Peyer's patch (tissue), 4 donors: Measurements from ENCODE around the gene CSRNP2.

Experiments used
- CTCF ChIP-seq, 6 experiments: fragments of 450-650 bp in 4 of 6; fragments of 200-600 bp in 2 of 6; sonication (generic) in 1 of 6; IDR thresholded peaks; one replicate each; pipeline ENCODE4 v1.5.1; 2017 to 2019; ENCODE audit warnings: antibody characterized with exemption in 6 of 6, mild to moderate bottlenecking in 3 of 6, moderate library complexity in 1 of 6
- POLR2A ChIP-seq, 2 donors: fragments of 450-650 bp; IDR thresholded peaks; one replicate each; pipeline ENCODE4 v1.5.1; 2017; ENCODE audit warnings: antibody characterized with exemption in 2 of 2, mild to moderate bottlenecking in 2 of 2, moderate library complexity in 2 of 2

- TF ChIP-seq CTCF (IDR thresholded peaks at IDR 0.05), result no peak
- no peak for TF ChIP-seq POLR2A (IDR thresholded peaks at IDR 0.05)
Observed at GRCh38 chr12:51077930-51078329, 5.5 kb downstream of the CSRNP2 start.
